PC-3 (cell line): Measurements from ENCODE around the gene PSMA4. TPM values are rescaled to one million over a fixed set of nuclear protein-coding genes. Genes with fewer than 3 reads are reported as not detected.

Experiments
- ATAC-seq: fragments of 200-7000 bp; cut with Tn5 transposase; 2 replicates; pipeline ENCODE4 v1.9.1; 2020; ENCODE audit warnings: mild to moderate bottlenecking, moderate library complexity
- BruUV-seq: library from RNA; stranded (reverse); fragments of 400-500 nt; replicated peaks from 2 replicates; lab custom pipeline; 2021; lab: Mats Ljungman, UMichigan
- CTCF ChIA-PET: fragments of 300-600 bp; sonication (Branson Sonifier 250); formaldehyde crosslinking; loops from one replicate; lab custom pipeline; 2022; ENCODE audit warnings: antibody characterized with exemption; lab: Charles Lee
- POLR2A ChIA-PET: fragments of 300-600 bp; sonication (Branson Sonifier 250); formaldehyde crosslinking; loops from one replicate; lab custom pipeline; 2022; ENCODE audit warnings: antibody characterized with exemption; ENCODE audit not compliant: unreplicated experiment; lab: Charles Lee
- DNase-seq: peaks from one replicate; pipeline ENCODE4 v3.0.0-alpha.2; 2015
- H2AFZ ChIP-seq: fragments of 300-600 bp; sonication (generic); 2 replicates; pipeline ENCODE4 v1.6.0; 2016; ENCODE audit warnings: antibody characterized with exemption, low read length
- H3F3A ChIP-seq: fragments of 300-600 bp; sonication (generic); one replicate; pipeline ENCODE4 v1.6.0; 2017; ENCODE audit warnings: antibody characterized with exemption, low read length, control low read depth, mild to moderate bottlenecking; ENCODE audit not compliant: unreplicated experiment
- H3K27ac ChIP-seq: fragments of 300-600 bp; sonication (generic); 2 replicates; pipeline ENCODE4 v1.5.1; 2016; ENCODE audit warnings: mild to moderate bottlenecking, low read length
- H3K27me3 ChIP-seq: fragments of 300-600 bp; sonication (generic); 2 replicates; pipeline ENCODE4 v1.6.1; 2016; ENCODE audit warnings: low read length, mixed read lengths
- H3K36me3 ChIP-seq: fragments of 300-600 bp; sonication (generic); 2 replicates; pipeline ENCODE4 v1.6.1; 2016; ENCODE audit warnings: low read depth, mixed run types, low read length, mixed read lengths
- H3K4me1 ChIP-seq: fragments of 300-600 bp; sonication (generic); 2 replicates; pipeline ENCODE4 v1.5.1; 2016; ENCODE audit warnings: low read length; ENCODE audit not compliant: insufficient read depth
- H3K4me2 ChIP-seq: fragments of 300-600 bp; sonication (generic); 2 replicates; pipeline ENCODE4 v1.6.0; 2016; ENCODE audit warnings: low read length
- H3K4me3 ChIP-seq: fragments of 300-600 bp; sonication (generic); 2 replicates; pipeline ENCODE4 v1.5.1; 2016; ENCODE audit warnings: mild to moderate bottlenecking, low read length, mixed read lengths
- H3K79me2 ChIP-seq: fragments of 300-600 bp; sonication (generic); 2 replicates; pipeline ENCODE4 v1.6.1; 2017; ENCODE audit warnings: low read length, mixed read lengths
- H3K9ac ChIP-seq: fragments of 300-600 bp; sonication (generic); 2 replicates; pipeline ENCODE4 v1.6.0; 2016; ENCODE audit warnings: mild to moderate bottlenecking, low read length
- H3K9me2 ChIP-seq: fragments of 300-600 bp; sonication (generic); replicated peaks from 2 replicates; pipeline ENCODE4 v1.6.1; 2016; ENCODE audit warnings: mixed run types, low read length, mixed read lengths
- H3K9me3 ChIP-seq: fragments of 300-600 bp; sonication (generic); 2 replicates; pipeline ENCODE4 v1.6.1; 2016; ENCODE audit warnings: low read length, mixed read lengths
- H4K20me1 ChIP-seq: fragments of 300-600 bp; sonication (generic); 2 replicates; pipeline ENCODE4 v1.6.1; 2016; ENCODE audit warnings: low read length, mixed read lengths
- CTCF ChIP-seq: fragments of 300-600 bp; sonication (generic); conservative IDR thresholded peaks from 2 replicates; pipeline ENCODE4 v1.5.1; 2017; ENCODE audit warnings: antibody characterized with exemption, low read depth, mild to moderate bottlenecking, low read length
- EZH2 ChIP-seq: fragments of 300-600 bp; sonication (generic); IDR thresholded peaks from one replicate; pipeline ENCODE4 v1.6.1; 2017; ENCODE audit warnings: antibody characterized with exemption, mild to moderate bottlenecking, low read length; ENCODE audit not compliant: unreplicated experiment
- EZH2phosphoT487 ChIP-seq: fragments of 300-600 bp; sonication (generic); IDR thresholded peaks from 2 replicates; pipeline ENCODE4 v1.6.1; 2018; ENCODE audit warnings: mild to moderate bottlenecking, antibody characterized with exemption, low read length, borderline replicate concordance
- intact Hi-C: fragments of 100-400 bp; cut with micrococcal nuclease; formaldehyde crosslinking; loops from 2 replicates; pipeline ENCODE4 v1.9.0; 2023
- total RNA-seq: library from RNA; depleted of rRNA; stranded (reverse); fragments of >200 nt; gene quantifications from 2 replicates; pipeline ENCODE4 v1.2.3, GENCODE V29; 2014

Gene PSMA4
- total RNA-seq, 1 experiment from 2014 or later = 245 TPM

DNA sequence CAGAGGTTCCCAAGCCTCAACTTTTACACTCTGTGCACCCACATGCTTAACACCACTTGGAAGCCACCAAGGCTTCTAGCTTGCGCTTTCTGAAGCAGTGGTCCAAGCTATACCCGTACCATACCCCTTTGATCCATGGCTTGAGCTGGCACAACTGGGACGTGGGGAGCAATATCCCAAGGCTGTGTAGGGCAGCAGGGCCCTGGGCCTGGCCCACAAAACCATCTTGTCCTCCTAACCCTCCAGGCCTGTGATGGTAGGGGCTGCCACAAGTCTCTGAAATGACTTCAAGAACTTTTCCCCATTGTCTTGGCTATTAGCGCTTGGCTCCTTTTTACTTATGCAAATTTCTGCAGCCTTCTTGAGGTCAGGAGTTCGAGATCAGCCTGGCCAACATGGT is 16.0 kb upstream of the PSMA4 start:
- no peaks in the 10 kb centered on the region for H3F3A ChIP-seq
- DNase-seq (no peak), ATAC-seq (no peak)
- CTCF ChIA-PET = no interaction called here
- H3K27me3 ChIP-seq = no peaks in the 10 kb centered on the region
- no peaks in the 10 kb centered on the region for H3K79me2 ChIP-seq
- no peaks in the 10 kb centered on the region for H3K9me2 ChIP-seq
- no peaks in the 10 kb centered on the region for H3K36me3 ChIP-seq
- no peak overlapping the region for H3K4me3 ChIP-seq
- intact Hi-C loops = no loop called here
- no peak overlapping the region for H3K27ac ChIP-seq
- H3K9me3 ChIP-seq = no peaks in the 10 kb centered on the region
- POLR2A ChIA-PET = no interaction called here
- H3K4me2 ChIP-seq = no peak overlapping the region
- no peak overlapping the region for H2AFZ ChIP-seq
- no TSS peak for BruUV-seq
- no peaks in the 10 kb centered on the region for H4K20me1 ChIP-seq
- no peak overlapping the region for H3K9ac ChIP-seq
- no peaks in the 10 kb centered on the region for H3K4me1 ChIP-seq
- no peak for TF ChIP-seq EZH2phosphoT487
- no peak for TF ChIP-seq EZH2
- TF ChIP-seq CTCF = no peak

DNA sequence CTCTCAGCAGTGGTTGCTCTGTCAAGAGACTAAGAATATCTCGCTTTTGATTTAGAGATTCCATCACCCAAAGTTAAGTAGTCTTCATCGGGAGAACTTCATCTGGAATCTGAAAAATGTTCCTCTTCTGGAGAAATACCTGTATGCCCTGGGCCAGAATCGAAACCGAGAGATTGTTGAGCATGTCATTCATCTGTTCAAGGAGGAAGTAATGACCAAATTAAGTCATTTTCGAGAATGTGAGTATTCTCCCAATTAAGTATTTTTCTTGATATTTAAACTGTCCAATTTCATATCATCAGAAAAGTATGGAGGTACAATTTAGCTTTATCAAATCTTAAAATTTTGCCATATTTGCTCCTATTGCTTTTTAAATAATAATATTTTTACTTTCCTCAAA is 12.9 kb upstream of the PSMA4 start:
- Histone ChIP-seq H3K27me3 (no peaks in the 10 kb centered on the region), H3K4me2 (no peak overlapping the region), H3K9me3 (no peaks in the 10 kb centered on the region), H3F3A (no peaks in the 10 kb centered on the region), H3K9ac (no peak overlapping the region), H3K27ac (no peak overlapping the region), H3K79me2 (no peaks in the 10 kb centered on the region), H3K9me2 (no peaks in the 10 kb centered on the region), H3K36me3 (no peaks in the 10 kb centered on the region), H3K4me3 (no peak overlapping the region), H2AFZ (no peak overlapping the region), H3K4me1 (no peaks in the 10 kb centered on the region), H4K20me1 (no peaks in the 10 kb centered on the region)
- ChIA-PET CTCF (no interaction called here), POLR2A (no interaction called here)
- no TSS peak for BruUV-seq
- no peak for TF ChIP-seq EZH2phosphoT487
- no peak for TF ChIP-seq EZH2
- TF ChIP-seq CTCF = no peak
- no peak for ATAC-seq
- DNase-seq = no peak
- intact Hi-C loops = no loop called here

DNA sequence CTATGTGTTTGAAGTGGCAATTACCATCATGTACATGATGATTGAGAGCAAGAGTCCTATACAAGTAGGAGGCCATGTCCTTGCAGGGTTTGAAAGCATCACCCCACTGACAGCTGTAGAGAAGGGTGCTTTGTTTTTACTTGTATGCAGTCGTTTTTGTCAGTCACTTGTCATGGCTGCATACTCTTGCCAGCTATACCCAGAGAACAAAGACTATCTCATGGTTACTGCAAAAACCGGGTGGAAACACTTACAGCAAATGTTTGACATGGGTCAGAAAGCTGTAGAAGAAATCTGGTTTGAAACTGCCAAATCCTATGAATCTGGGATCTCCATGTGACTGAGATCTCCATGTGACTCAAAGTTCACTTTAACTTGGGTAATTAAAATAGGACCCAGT is 6.9 kb upstream of the PSMA4 start:
- Histone ChIP-seq H3K9ac (no peak overlapping the region), H3K9me3 (no peaks in the 10 kb centered on the region), H3K36me3 (no peaks in the 10 kb centered on the region), H3K9me2 (no peaks in the 10 kb centered on the region), H4K20me1 (no peaks in the 10 kb centered on the region), H2AFZ (no peak overlapping the region), H3K4me3 (no peak overlapping the region), H3K79me2 (no peaks in the 10 kb centered on the region), H3F3A (no peaks in the 10 kb centered on the region), H3K27me3 (no peaks in the 10 kb centered on the region), H3K4me2 (no peak overlapping the region), H3K4me1 (no peaks in the 10 kb centered on the region), H3K27ac (no peak overlapping the region)
- TF ChIP-seq EZH2phosphoT487 (no peak), CTCF (no peak), EZH2 (no peak)
- BruUV-seq = no TSS peak
- ChIA-PET CTCF (no interaction called here), POLR2A (no interaction called here)
- ATAC-seq (no peak), DNase-seq (no peak)
- intact Hi-C loops = no loop called here
